Muscle layer of duodenum (tissue), 2 donors: ENCODE measurements around the gene TRIO.

Experiments
- H3K27ac ChIP-seq: one replicate; pipeline ENCODE4 v1.7.0; 2013; ENCODE audit warnings: mild to moderate bottlenecking, low read length
- H3K27me3 ChIP-seq: one replicate; pipeline ENCODE4 v1.7.0; 2013; ENCODE audit warnings: low read depth, mild to moderate bottlenecking, control low read depth, low read length
- H3K36me3 ChIP-seq, 2 donors: one replicate each; pipeline ENCODE4 v1.7.0; 2013; ENCODE audit warnings: low read length in 2 of 2, control low read depth in 1 of 2, mild to moderate bottlenecking in 1 of 2; ENCODE audit not compliant: insufficient read depth in 2 of 2, control insufficient read depth in 1 of 2
- H3K4me1 ChIP-seq, 2 donors: one replicate each; pipeline ENCODE4 v1.7.0; 2013; ENCODE audit warnings: low read length in 2 of 2, mild to moderate bottlenecking in 2 of 2, control low read depth in 1 of 2, moderate library complexity in 1 of 2; ENCODE audit not compliant: insufficient read depth in 2 of 2, control insufficient read depth in 1 of 2
- H3K4me3 ChIP-seq, 2 donors: one replicate each; pipeline ENCODE4 v1.7.0; 2013; ENCODE audit warnings: low read length in 2 of 2, low read depth in 1 of 2, mild to moderate bottlenecking in 1 of 2
- H3K9me3 ChIP-seq, 2 donors: one replicate each; pipeline ENCODE4 v1.7.0; 2013; ENCODE audit warnings: low read length in 2 of 2, control low read depth in 1 of 2, mild to moderate bottlenecking in 1 of 2; ENCODE audit not compliant: control insufficient read depth in 1 of 2
- donor health status: healthy.

TRIO gene

DNA sequence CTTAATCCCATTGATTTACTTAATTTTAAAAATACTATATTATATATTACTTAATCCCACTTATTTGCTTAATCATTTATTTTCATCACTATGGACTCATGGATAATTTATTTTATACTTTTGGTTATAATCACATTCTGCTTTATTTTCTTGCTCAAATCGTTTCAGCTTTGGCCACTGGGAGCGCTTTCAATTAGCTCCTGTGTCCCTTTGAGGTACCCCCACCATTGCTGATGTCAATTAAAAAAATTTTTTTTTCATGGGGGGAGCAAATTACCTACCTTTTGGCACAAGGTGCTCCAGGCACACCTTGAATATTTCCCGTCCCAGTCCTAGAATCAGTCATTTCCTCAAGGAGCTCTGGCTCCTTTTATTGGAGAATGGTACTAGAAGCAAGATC lies 1.4 kb upstream of the TRIO start:
- Histone ChIP-seq H3K9me3 (no peaks in the 10 kb centered on the region), H3K4me3 (no peak overlapping the region), H3K27me3 (no peaks in the 10 kb centered on the region), H3K36me3 (peaks cover 0 to 7% of the 10 kb centered on the region in 2 donors), H3K27ac (no peak overlapping the region), H3K4me1 (peaks cover 7 to 25% of the 10 kb centered on the region in 2 donors)

DNA sequence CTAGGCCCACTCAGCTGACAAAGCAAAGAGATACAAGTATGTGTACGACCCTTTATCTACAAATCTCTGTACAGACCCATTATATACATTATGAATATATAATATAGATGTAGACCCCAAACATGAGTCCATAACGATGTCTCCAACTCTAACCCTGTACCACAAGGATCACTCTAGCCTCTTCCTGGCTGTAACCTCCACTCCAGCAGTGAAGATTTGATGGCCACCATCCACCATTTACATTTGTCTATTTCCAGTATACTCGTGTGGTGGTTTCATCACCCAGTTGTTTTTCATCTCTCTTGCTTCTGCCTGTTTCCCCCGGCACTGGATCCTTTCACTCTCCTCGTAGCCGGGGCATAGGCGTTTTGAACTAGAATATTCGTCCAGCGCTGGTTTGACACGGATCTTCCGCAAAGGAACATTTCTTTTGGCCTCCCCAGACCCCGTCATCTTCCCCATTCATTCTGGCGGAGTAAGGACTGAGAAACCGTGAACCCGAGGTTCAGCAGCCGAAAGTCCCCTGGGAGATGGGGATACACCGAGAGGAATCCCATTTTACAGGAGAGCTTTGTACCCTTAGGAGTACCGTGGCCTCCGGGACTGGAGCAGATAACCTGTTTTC lies 828 bp upstream of the TRIO start:
- H3K4me3 ChIP-seq = peak overlapping the region; percentile 80 to 83
- peaks cover 0 to 7% of the 10 kb centered on the region in 2 donors for H3K36me3 ChIP-seq
- no peaks in the 10 kb centered on the region for H3K9me3 ChIP-seq
- H3K27me3 ChIP-seq = no peaks in the 10 kb centered on the region
- peak overlapping the region; percentile 80 for H3K27ac ChIP-seq
- H3K4me1 ChIP-seq = peaks cover 12 to 31% of the 10 kb centered on the region in 2 donors

- Histone ChIP-seq H3K4me1 (peaks cover 13 to 41% of the 10 kb centered on the region in 2 donors), H3K4me3 (no peak overlapping the region), H3K36me3 (peaks cover 0 to 7% of the 10 kb centered on the region in 2 donors), H3K9me3 (no peaks in the 10 kb centered on the region), H3K27me3 (no peaks in the 10 kb centered on the region), H3K27ac (no peak overlapping the region)
Measured at GRCh38 chr5:14143546-14143840, 351 bp downstream of the TRIO start.

- H3K36me3 ChIP-seq = peaks cover 0 to 7% of the 10 kb centered on the region in 2 donors
- H3K4me1 ChIP-seq = peaks cover 18 to 46% of the 10 kb centered on the region in 2 donors
- no peaks in the 10 kb centered on the region for H3K27me3 ChIP-seq
- H3K27ac ChIP-seq = peak overlapping the region; percentile 91
- H3K4me3 ChIP-seq = peak overlapping the region; percentile 77 to 91
- no peaks in the 10 kb centered on the region for H3K9me3 ChIP-seq
Measured at GRCh38 chr5:14143841-14144585, 871 bp downstream of the TRIO start.

DNA sequence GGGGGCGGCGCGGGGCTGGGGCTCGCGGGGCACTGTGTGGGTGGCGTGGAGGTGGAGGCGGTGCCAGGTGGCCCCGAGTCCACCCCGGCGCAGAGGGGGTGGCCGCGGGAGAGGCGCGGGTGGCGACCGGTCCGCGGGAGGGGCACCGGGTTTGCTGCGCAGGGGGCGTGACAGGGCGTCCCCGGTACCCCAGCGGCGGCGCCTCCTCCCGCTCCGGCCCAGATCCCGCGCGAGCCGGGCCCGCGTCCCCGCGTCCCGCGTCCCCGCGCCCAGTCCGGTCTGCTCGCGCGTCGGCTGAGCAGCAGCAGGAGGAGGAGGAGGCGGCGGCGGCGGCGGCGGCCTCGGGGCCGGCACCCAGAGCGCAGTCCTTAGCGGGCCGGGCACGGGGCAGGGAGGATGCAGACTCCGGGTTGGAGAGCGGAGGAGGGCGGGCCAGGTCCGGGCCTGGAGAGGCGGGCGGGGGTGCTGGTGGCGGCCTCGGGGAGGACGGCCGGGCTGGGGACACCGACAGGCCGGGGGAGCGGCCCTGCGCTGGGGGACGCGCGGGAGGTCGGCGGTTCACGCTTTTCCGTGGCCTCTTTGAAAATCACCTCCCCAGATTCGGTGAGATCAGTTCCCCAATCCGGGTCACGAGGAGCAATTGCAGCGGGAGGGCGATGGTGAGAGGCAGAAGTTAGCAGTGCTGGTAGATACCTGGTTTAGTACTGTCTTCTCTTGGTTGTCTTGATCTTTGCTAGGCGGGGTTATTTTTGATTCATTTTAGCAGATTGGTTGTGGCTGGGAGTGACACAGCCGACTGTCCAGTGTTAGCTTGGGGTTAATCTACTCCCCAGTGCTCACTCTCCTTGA lies 1.7 kb downstream of the TRIO start:
- peaks cover 0 to 7% of the 10 kb centered on the region in 2 donors for H3K36me3 ChIP-seq
- H3K9me3 ChIP-seq = no peaks in the 10 kb centered on the region
- H3K4me1 ChIP-seq = peaks cover 18 to 54% of the 10 kb centered on the region in 2 donors
- peak overlapping the region; percentile 91 for H3K27ac ChIP-seq
- no peaks in the 10 kb centered on the region for H3K27me3 ChIP-seq
- H3K4me3 ChIP-seq = peak overlapping the region; percentile 78 to 91

DNA sequence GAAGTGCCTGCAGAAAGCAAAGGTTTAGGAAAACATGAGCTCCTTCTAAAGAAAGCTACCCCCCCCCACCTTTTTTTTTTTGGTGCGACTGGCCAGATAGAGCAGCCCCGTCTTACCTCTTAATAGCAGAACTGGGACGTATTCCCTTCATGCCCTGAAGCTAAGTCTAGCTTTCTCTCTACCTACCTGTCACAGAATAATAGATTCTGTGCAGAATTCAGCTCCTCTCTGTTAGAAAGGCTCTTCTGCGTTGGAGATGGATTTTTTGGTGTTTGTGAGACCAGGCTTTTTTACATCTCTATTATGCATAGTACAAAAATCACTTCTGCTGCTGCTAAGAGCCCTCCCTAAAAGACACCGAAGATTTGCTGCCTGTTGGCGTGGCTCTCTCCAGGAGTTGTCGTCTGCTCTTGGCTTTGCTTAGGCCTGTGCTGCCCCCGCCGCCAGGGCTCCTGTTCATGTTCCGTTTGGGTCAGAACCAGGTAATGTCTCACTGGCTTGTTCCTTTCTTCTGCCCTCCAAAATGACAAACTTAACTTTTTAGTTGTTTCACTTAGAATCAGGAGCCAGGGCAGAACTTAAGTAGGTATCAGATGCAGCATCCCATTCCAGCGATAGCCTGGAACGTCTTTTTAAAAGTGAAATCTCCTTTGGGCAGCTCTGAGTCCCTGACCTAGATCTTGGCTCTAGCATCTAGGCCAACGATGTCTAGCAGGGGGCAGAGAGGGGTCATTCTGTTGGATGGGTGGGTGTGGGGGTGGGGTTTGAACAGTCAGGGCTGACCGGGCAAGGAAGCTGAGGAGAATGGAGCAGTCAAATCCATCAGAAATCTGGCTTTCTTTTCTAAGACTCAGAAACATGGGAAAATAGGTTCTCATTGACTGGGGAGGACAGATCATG lies 2.5 kb downstream of the TRIO start:
- Histone ChIP-seq H3K9me3 (no peaks in the 10 kb centered on the region), H3K36me3 (peaks cover 0 to 7% of the 10 kb centered on the region in 2 donors), H3K27me3 (no peaks in the 10 kb centered on the region), H3K4me1 (peaks cover 18 to 56% of the 10 kb centered on the region in 2 donors), H3K27ac (peak overlapping the region; percentile 68), H3K4me3 (peak overlapping the region; percentile 78 to 91)

- H3K4me1 ChIP-seq = peaks cover 18 to 56% of the 10 kb centered on the region in 2 donors
- no peaks in the 10 kb centered on the region for H3K9me3 ChIP-seq
- H3K4me3 ChIP-seq = peak overlapping the region; percentile 78 to 91
- peak overlapping the region; percentile 68 for H3K27ac ChIP-seq
- peaks cover 0 to 7% of the 10 kb centered on the region in 2 donors for H3K36me3 ChIP-seq
- no peaks in the 10 kb centered on the region for H3K27me3 ChIP-seq
Measured at GRCh38 chr5:14146725-14147124, 3.6 kb downstream of the TRIO start.

GRCh38 chr5:14147210-14147609 lies 4.1 kb downstream of the TRIO start:
- no peaks in the 10 kb centered on the region for H3K9me3 ChIP-seq
- no peaks in the 10 kb centered on the region for H3K27me3 ChIP-seq
- peak overlapping the region; percentile 68 for H3K27ac ChIP-seq
- H3K4me1 ChIP-seq = peaks cover 18 to 52% of the 10 kb centered on the region in 2 donors
- peaks cover 0 to 7% of the 10 kb centered on the region in 2 donors for H3K36me3 ChIP-seq
- H3K4me3 ChIP-seq = peak overlapping the region; percentile 78 to 91

DNA sequence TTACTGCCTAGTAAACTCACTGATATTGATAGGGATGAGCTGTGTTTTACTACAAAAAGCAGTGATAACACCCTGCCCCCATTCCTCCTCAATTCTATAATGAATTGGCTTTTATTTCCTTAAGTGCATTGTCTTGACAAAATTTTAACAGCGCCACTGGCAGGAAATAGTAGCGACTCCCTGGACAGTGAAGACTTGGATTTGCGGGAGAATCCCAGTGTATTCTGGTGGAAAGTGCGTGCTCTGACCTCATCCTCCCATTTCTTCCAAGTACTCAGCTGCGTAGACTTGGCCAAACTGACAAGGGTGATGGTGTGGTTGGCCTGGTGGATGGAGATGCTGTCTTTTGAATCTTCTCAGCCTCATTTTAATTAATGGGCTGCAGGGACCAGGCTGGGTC lies 5.3 kb downstream of the TRIO start:
- Histone ChIP-seq H3K9me3 (no peaks in the 10 kb centered on the region), H3K4me3 (no peak overlapping the region), H3K27ac (peak overlapping the region; percentile 42), H3K27me3 (no peaks in the 10 kb centered on the region), H3K36me3 (peaks cover 0 to 7% of the 10 kb centered on the region in 2 donors), H3K4me1 (peaks cover 26 to 56% of the 10 kb centered on the region in 2 donors)

DNA sequence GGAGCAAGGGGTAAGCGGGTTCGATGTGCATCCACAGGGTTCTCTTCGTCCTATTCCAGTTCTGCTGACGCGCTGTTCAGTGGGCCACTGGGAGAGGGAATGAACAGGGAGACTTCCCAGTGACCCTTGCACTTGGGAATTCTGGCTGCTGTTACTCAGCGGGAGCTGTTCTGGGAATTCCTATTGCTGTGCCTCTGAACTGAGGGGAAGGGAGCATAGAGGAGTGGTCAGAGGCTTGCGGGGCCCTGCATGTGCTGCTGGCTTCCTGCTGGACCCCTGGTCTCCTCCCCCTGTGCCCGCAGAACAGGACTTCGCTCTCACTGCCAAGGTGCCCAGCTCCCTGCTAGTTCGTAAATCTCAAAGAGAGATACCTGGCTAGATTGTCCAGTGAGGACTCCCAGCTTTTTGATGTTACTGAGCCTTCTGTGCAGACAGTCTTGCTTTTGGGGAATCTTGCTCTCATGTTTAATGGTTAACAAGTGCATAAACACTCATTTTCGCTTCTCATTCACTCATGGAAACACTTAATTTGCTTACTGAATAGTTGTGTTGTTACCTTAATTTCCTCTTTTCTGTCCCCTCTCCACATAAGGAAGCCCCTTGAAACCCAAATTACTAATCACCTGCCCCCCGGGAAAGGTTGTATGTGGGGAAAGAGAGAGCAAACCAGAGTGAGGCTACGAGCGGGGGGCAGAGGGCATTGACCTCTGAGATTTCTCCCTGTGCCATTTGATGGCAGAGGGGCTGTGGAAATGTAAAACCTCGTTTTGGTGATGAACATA lies 5.9 kb downstream of the TRIO start:
- no peak overlapping the region for H3K4me3 ChIP-seq
- H3K4me1 ChIP-seq = peaks cover 31 to 60% of the 10 kb centered on the region in 2 donors

More for the DNA sequence above, 5.9 kb downstream of the TRIO start:
- Histone ChIP-seq H3K27ac (peak overlapping the region; percentile 42), H3K27me3 (no peaks in the 10 kb centered on the region), H3K36me3 (peaks cover 0 to 4% of the 10 kb centered on the region in 2 donors), H3K9me3 (no peaks in the 10 kb centered on the region)
